Epithelial cell of esophagus (primary cell): Measurements from ENCODE around the gene HNRNPR.
A peak's percentile ranks its signal among the peaks of the same experiment; 100 is the strongest.

ENCODE experiments used
- DNase-seq: peaks from one replicate; pipeline ENCODE4 v3.0.0; 2010; ENCODE audit warnings: low read depth
- H3K4me3 ChIP-seq: 2 replicates; pipeline ENCODE4 v1.5.1; 2011; ENCODE audit warnings: mild to moderate bottlenecking, low read length, control low read depth
- CTCF ChIP-seq: IDR thresholded peaks from 2 replicates; pipeline ENCODE4 v1.5.1; 2011; ENCODE audit warnings: low read depth, mild to moderate bottlenecking, low read length, control low read depth, inconsistent platforms; ENCODE audit not compliant: insufficient read depth; ENCODE audit errors: missing control alignments

The HNRNPR gene

GRCh38 chr1:23367791-23368561 is 23.9 kb upstream of the HNRNPR start:
- no peak for TF ChIP-seq CTCF

DNA sequence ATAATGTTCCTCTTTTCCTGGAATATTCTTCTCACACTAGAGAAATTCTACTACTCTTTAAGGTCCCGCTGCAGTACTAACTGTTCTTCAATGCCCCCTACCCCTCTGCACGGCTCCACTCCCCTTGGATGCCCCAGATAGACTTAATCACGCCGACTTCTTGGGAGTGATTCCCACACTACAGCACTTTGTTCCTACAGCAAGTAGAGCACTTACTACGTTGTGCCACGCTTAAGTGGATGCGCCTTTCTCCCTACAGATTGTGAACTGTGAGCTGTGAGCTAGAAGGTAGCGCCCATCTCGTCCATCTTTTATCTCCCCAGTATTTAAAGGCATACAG is 23.3 kb upstream of the HNRNPR start:
- no peak for TF ChIP-seq CTCF
- peak overlapping the region; percentile 67 for H3K4me3 ChIP-seq
- no peak for DNase-seq

More at GRCh38 chr1:23367791-23368561, 23.9 kb upstream of the HNRNPR start:
- peak overlapping the region; percentile 67 for H3K4me3 ChIP-seq
- peak; percentile 100 for DNase-seq

DNA sequence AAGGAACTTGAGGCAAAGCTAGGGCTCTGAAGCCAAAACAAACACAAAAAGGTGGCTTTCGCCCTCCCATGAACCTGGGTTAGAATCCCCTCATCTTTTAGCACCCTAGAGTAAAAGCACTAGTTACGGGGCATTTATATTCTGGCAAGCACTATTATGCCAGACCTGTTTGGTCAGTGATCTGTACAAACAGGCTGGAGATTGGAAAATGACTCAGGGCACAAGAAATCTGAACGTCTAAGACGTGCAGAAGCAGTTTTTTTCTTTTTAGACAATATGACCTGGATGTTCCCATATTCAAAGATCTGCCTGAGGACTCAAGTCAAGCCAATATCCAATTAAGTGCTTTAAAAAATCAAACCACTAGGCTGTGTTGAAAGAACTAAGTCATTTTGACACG is 22.5 kb upstream of the HNRNPR start:
- peak; percentile 94 for DNase-seq
- peak overlapping the region; percentile 67 for H3K4me3 ChIP-seq
- no peak for TF ChIP-seq CTCF

GRCh38 chr1:23366146-23366545 is 22.1 kb upstream of the HNRNPR start:
- peak; percentile 73 for DNase-seq
- peak overlapping the region; percentile 67 for H3K4me3 ChIP-seq

GRCh38 chr1:23362218-23362713 is 18.2 kb upstream of the HNRNPR start:
- H3K4me3 ChIP-seq: no peak overlapping the region

More at GRCh38 chr1:23366146-23366545, 22.1 kb upstream of the HNRNPR start:
- no peak for TF ChIP-seq CTCF

GRCh38 chr1:23358310-23358875 is 14.3 kb upstream of the HNRNPR start:
- no peak overlapping the region for H3K4me3 ChIP-seq
- DNase-seq: no peak
- TF ChIP-seq CTCF: no peak

More at GRCh38 chr1:23362218-23362713, 18.2 kb upstream of the HNRNPR start:
- TF ChIP-seq CTCF: no peak
- no peak for DNase-seq
